K562 (cell line): ENCODE results near the gene MPHOSPH9. TPM values are rescaled to one million over a fixed set of nuclear protein-coding genes. Genes with fewer than 3 reads are reported as not detected.

Experiments used
- ATAC-seq: fragments of 200-7000 bp; cut with Tn5 transposase; 3 replicates; pipeline ENCODE4 v1.9.1; 2020; ENCODE audit warnings: moderate library complexity
- BruUV-seq: library from RNA; stranded (reverse); fragments of 400-500 nt; replicated peaks from 2 replicates; lab custom pipeline; 2021; lab: Mats Ljungman, UMichigan
- CTCF ChIA-PET: fragments of 300-600 bp; formaldehyde crosslinking; extraction: SDS; loops from one replicate; lab custom pipeline; 2021; ENCODE audit warnings: low intra/inter-chr PET ratio; lab: Yijun Ruan, JAX
- POLR2A ChIA-PET: fragments of 300-600, 350-650 bp; sonication (Branson Sonifier 250); formaldehyde crosslinking; extraction: SDS; loops from one replicate; lab custom pipeline; 2021; ENCODE audit warnings: antibody characterized with exemption, inconsistent platforms; lab: Yijun Ruan, JAX
- DNase-seq, 4 experiments: peaks; one replicate each; pipeline versions ENCODE4 v3.0.0 to v3.0.0-alpha.2; 2011 to 2018; ENCODE audit warnings: low spot score in 3 of 4, mixed read lengths in 3 of 4; ENCODE audit errors: extremely low read depth in 1 of 4
- FAIRE-seq: peaks from 2 replicates; lab custom pipeline; 2011; peaks lifted over from hg19 to GRCh38; lab: Jason Lieb, UNC
- H2AFZ ChIP-seq: 2 replicates; pipeline ENCODE4 v1.6.0; 2011; ENCODE audit warnings: low read depth, low read length, control low read depth, inconsistent platforms
- H3K27ac ChIP-seq: fragments of 200-600 bp; 3 replicates; pipeline ENCODE4 v1.8.0; 2011; ENCODE audit warnings: low read depth, mild to moderate bottlenecking, control low read depth, inconsistent platforms, low read length, moderate library complexity, mixed read lengths; ENCODE audit errors: extremely low read depth
- H3K27me3 ChIP-seq, 2 experiments: fragments of 300-600 bp in 1 of 2; 2 replicates in 1 of 2; 3 replicates in 1 of 2; pipeline versions ENCODE4 v1.6.0 to v1.8.0; 2011; ENCODE audit warnings: inconsistent platforms in 2 of 2, low read length in 2 of 2, mild to moderate bottlenecking in 1 of 2, mixed read lengths in 1 of 2, moderate library complexity in 1 of 2; ENCODE audit not compliant: control insufficient read depth in 2 of 2, insufficient read depth in 2 of 2
- H3K36me3 ChIP-seq: fragments of 300-600 bp; 3 replicates; pipeline ENCODE4 v1.8.0; 2011; ENCODE audit warnings: mild to moderate bottlenecking, low read length, inconsistent platforms; ENCODE audit not compliant: control insufficient read depth, insufficient read depth
- H3K4me1 ChIP-seq, 2 experiments: fragments of 200-600 bp in 1 of 2; replicated peaks in 1 of 2; 2 replicates in 1 of 2; 3 replicates in 1 of 2; pipeline versions ENCODE4 v1.5.1 to v1.8.0; 2011; ENCODE audit warnings: inconsistent platforms in 2 of 2, low read length in 2 of 2, mild to moderate bottlenecking in 1 of 2, mixed read lengths in 1 of 2, moderate library complexity in 1 of 2; ENCODE audit not compliant: control insufficient read depth in 2 of 2, insufficient read depth in 2 of 2
- H3K4me2 ChIP-seq: 2 replicates; pipeline ENCODE4 v1.6.1; 2011; ENCODE audit warnings: low read length, control low read depth, inconsistent platforms, mixed read lengths; ENCODE audit not compliant: insufficient read depth
- H3K4me3 ChIP-seq: fragments of 200-600 bp; sonication (generic), shearing (Covaris generic); 2 replicates; pipeline ENCODE4 v1.5.1; 2016; ENCODE audit warnings: control low read depth, inconsistent platforms
- H3K79me2 ChIP-seq: fragments of 200-600 bp; 3 replicates; pipeline ENCODE4 v1.8.0; 2011; ENCODE audit warnings: low read length, inconsistent platforms; ENCODE audit not compliant: control insufficient read depth, insufficient read depth
- H3K9ac ChIP-seq, 2 experiments: 2 replicates each; pipeline versions ENCODE4 v1.6.0 to v1.6.1; 2011; ENCODE audit warnings: low read depth in 2 of 2, low read length in 2 of 2, control low read depth in 1 of 2, inconsistent platforms in 1 of 2, mild to moderate bottlenecking in 1 of 2, mixed read lengths in 1 of 2; ENCODE audit not compliant: insufficient read depth in 1 of 2
- H3K9me1 ChIP-seq: one replicate; pipeline ENCODE4 v1.6.0; 2011; ENCODE audit warnings: inconsistent platforms, mild to moderate bottlenecking, low read length, moderate library complexity; ENCODE audit not compliant: control insufficient read depth, insufficient read depth
- H3K9me3 ChIP-seq: replicated peaks from 2 replicates; pipeline ENCODE4 v1.5.1; 2011; ENCODE audit warnings: low read depth, low read length, inconsistent platforms; ENCODE audit not compliant: control insufficient read depth, insufficient read depth
- H4K20me1 ChIP-seq: replicated peaks from 2 replicates; pipeline ENCODE4 v1.6.1; 2011; ENCODE audit warnings: low read length, inconsistent platforms, mixed read lengths; ENCODE audit not compliant: control insufficient read depth, insufficient read depth
- MAFF ChIP-seq: IDR thresholded peaks from 2 replicates; pipeline ENCODE4 v1.6.1; 2012; ENCODE audit warnings: low read length, improper control_type of control experiment
- MED1 ChIP-seq: sonication (generic); formaldehyde crosslinking; IDR thresholded peaks from 2 replicates; pipeline ENCODE4 v1.8.1; 2023; ENCODE audit warnings: missing genetic modification reagents, borderline replicate concordance
- MLX ChIP-seq, 2 experiments: fragments of 450-650 bp in 1 of 2; sonication (generic) in 1 of 2; formaldehyde crosslinking; conservative IDR thresholded peaks; 2 replicates each; pipeline versions ENCODE4 v1.4.0 to v1.8.1; 2020 to 2022; ENCODE audit warnings: mild to moderate bottlenecking in 1 of 2, missing genetic modification reagents in 1 of 2
- NR4A1 ChIP-seq, 2 experiments: fragments of 250-450 bp in 1 of 2; fragments of 450-650 bp in 1 of 2; sonication (Bioruptor Pico) in 1 of 2; IDR thresholded peaks; 2 replicates each; pipeline versions ENCODE4 v1.4.0 to v1.6.1; 2016 to 2020; ENCODE audit warnings: mild to moderate bottlenecking in 2 of 2, missing compliant biosample characterization in 1 of 2, missing genetic modification characterization in 1 of 2, moderate library complexity in 1 of 2
- PHTF2 ChIP-seq: fragments of 250-450 bp; sonication (Bioruptor Pico); IDR thresholded peaks from 2 replicates; pipeline ENCODE4 v1.5.0; 2021; ENCODE audit warnings: mild to moderate bottlenecking
- RBM39 ChIP-seq: fragments of 200-400 bp; formaldehyde crosslinking; optimal IDR thresholded peaks from 2 replicates; pipeline ENCODE3; 2018; ENCODE audit warnings: low read depth, low read length
- SRSF1 ChIP-seq: fragments of 200-400 bp; formaldehyde crosslinking; IDR thresholded peaks from 2 replicates; pipeline ENCODE4 v1.6.1; 2017; ENCODE audit warnings: mild to moderate bottlenecking, low read depth, low read length, moderate library complexity
- ZBTB49 ChIP-seq: sonication (generic); formaldehyde crosslinking; IDR thresholded peaks from 2 replicates; pipeline ENCODE4 v1.8.0; 2022; ENCODE audit warnings: missing genetic modification reagents, mild to moderate bottlenecking, borderline replicate concordance
- ZNF23 ChIP-seq: fragments of 250-450 bp; sonication (Bioruptor Pico); IDR thresholded peaks from 2 replicates; pipeline ENCODE4 v1.4.0; 2020; ENCODE audit warnings: mild to moderate bottlenecking
- WGBS: fragments of 100-300 bp; shearing (Covaris generic); methylation state at CpG from one replicate; pipeline ENCODE4 v1.1.6; 2016; ENCODE audit warnings: low coverage, mixed read lengths; ENCODE audit not compliant: insufficient coverage; ENCODE audit errors: missing lambda C conversion rate; 5-methylcytosine and 5-hydroxymethylcytosine counted together
- in situ Hi-C: fragments of 300-500 bp; cut with MboI; formaldehyde crosslinking; loops from 4 replicates; pipeline ENCODE4 v1.15.0; 2018; ENCODE audit warnings: inconsistent platforms, mixed read lengths
- intact Hi-C: fragments of 100-400 bp; cut with micrococcal nuclease; formaldehyde crosslinking; loops from 2 replicates; pipeline ENCODE4 v1.14.2; 2022
- polyA plus RNA-seq, 8 experiments: library from polyadenylated mRNA; depleted of rRNA in 4 of 8; stranded (reverse) in 5 of 8; unstranded in 3 of 8; fragments of >200 nt; fragmentation: Nextera tagmentation in 2 of 8; fragmentation: Illumina TruSeq in 1 of 8; extraction: Ambion mirVana in 2 of 8; extraction: Trizol in 1 of 8; gene quantifications; 2 replicates each; pipeline versions ENCODE4 v1.2.1 to v1.2.3, GENCODE V29; 2011 to 2014; ENCODE audit warnings: inconsistent platforms in 1 of 8, missing spikeins in 1 of 8
- total RNA-seq, 7 experiments: library from RNA; depleted of rRNA in 6 of 7; stranded (reverse); fragments of >200 nt in 6 of 7; fragmentation: Illumina TruSeq in 2 of 7; extraction: Trizol in 2 of 7; gene quantifications; 2 replicates each; pipeline versions ENCODE4 v1.2.1 to v1.2.3, GENCODE V29; 2011 to 2021; ENCODE audit warnings: low replicate concordance in 1 of 7
- TF ChIP-seq, protein P1 (sequence below): sonication (generic); formaldehyde crosslinking; IDR thresholded peaks from 2 replicates; pipeline ENCODE4 v1.8.1; 2023; ENCODE audit warnings: mild to moderate bottlenecking, missing genetic modification reagents

The MPHOSPH9 gene
- total and polyA plus RNA-seq, 9 of the 15 experiments (the other 6 are each of a cell fraction or from before 2014, with no cell fraction given), result 14.2 to 103 (median 54.5) TPM

DNA sequence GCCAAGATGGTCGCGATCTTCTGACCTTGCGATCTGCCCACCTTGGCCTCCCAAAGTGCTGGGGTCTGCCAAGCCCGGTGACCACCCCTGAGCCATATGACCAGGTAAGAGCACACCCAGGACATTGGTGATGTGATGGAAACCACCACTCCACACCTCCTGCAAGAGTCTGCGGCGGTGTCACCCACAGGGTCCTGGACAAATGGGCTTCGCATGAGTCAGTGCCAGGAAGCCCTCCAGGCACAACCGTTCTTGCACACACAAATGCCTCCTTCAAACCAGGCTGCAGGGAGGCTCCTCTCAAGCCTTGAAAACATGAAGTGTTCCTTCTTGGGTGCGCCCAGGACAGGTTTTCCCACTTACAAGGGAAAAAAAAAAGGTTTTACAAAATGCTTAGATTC is 98.7 kb downstream of the MPHOSPH9 start:
- Histone ChIP-seq H4K20me1 (0 out of 2 replicates have a peak, but pooled peaks cover 3% of the 10 kb centered on the region), H3K4me2 (no peak overlapping the region), H3K36me3 (no peaks in the 10 kb centered on the region), H3K27ac (no peak overlapping the region), H3K4me1 (peaks cover 0 to 4% of the 10 kb centered on the region in 2 experiments; a peak in 2 of 5 replicates), H3K27me3 (no peaks in the 10 kb centered on the region), H3K9me1 (no peaks in the 10 kb centered on the region), H3K79me2 (no peaks in the 10 kb centered on the region), H3K4me3 (no peak overlapping the region), H3K9ac (no peak overlapping the region), H3K9me3 (no peaks in the 10 kb centered on the region), H2AFZ (no peak overlapping the region)
- FAIRE-seq, result no peak
- BruUV-seq, result no TSS peak
- no peak for ATAC-seq
- intact Hi-C loops, result no loop called here
- CTCF ChIA-PET, result no interaction called here
- POLR2A ChIA-PET, result interaction anchor here (1.0 kb wide), 1 partner anchor 9 kb away, joined by 5 read pairs; no protein-coding TSS in a partner anchor
- no peak for DNase-seq
- WGBS, result 92% methylated on average over 8 of the region's 9 CpGs
- in situ Hi-C loops, result no loop called here
- TF ChIP-seq ZBTB49 (CRISPR knock-in tag) (no peak), MED1 (no peak), NR4A1 (CRISPR knock-in tag; IDR thresholded peaks at IDR 0.05) (no peak), NR4A1 (tag; IDR thresholded peaks at IDR 0.05) (no peak), ZNF23 (CRISPR knock-in tag) (no peak), SRSF1 (no peak), MAFF (no peak), MLX (CRISPR knock-in tag; conservative IDR thresholded peaks at IDR 0.05) (no peak), RBM39 (no peak), PHTF2 (CRISPR knock-in tag) (no peak)
- TF ChIP-seq, protein P1, sequence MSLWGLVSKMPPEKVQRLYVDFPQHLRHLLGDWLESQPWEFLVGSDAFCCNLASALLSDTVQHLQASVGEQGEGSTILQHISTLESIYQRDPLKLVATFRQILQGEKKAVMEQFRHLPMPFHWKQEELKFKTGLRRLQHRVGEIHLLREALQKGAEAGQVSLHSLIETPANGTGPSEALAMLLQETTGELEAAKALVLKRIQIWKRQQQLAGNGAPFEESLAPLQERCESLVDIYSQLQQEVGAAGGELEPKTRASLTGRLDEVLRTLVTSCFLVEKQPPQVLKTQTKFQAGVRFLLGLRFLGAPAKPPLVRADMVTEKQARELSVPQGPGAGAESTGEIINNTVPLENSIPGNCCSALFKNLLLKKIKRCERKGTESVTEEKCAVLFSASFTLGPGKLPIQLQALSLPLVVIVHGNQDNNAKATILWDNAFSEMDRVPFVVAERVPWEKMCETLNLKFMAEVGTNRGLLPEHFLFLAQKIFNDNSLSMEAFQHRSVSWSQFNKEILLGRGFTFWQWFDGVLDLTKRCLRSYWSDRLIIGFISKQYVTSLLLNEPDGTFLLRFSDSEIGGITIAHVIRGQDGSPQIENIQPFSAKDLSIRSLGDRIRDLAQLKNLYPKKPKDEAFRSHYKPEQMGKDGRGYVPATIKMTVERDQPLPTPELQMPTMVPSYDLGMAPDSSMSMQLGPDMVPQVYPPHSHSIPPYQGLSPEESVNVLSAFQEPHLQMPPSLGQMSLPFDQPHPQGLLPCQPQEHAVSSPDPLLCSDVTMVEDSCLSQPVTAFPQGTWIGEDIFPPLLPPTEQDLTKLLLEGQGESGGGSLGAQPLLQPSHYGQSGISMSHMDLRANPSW (CRISPR knock-in tag), result no peak
